Measurements from ENCODE around the gene PHACTR4. TPM values are rescaled to one million over a fixed set of nuclear protein-coding genes. Genes with fewer than 3 reads are reported as not detected.

The PHACTR4 gene
- total and polyA plus RNA-seq, 9 of the 15 experiments (the other 6 are each of a cell fraction or from before 2014, with no cell fraction given): 6.4 to 43.6 (median 14.2) TPM

DNA sequence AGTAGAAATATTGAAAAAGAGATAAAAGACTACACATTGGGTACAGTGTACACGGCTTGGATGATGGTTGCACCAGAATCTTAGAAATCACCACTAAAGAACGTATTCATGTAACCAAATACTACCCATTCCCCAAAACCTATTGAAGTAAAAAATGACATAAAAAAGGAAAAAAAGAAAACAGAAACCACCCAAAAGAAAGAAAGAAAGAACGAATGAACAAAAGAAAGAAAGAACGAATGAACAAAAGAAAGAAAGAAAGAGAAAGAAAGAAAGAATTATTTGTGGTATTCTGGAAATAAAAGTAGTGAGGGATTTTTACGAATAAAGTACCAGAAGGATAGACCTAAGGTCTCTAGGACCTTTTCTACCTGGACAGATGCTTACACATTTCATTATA lies 42.1 kb downstream of the PHACTR4 start (continued):
- TF ChIP-seq HDAC1 (IDR thresholded peaks at IDR 0.05): 0 out of 4 replicates have a peak, but pooled peaks of 1 of the 2 experiments have one; percentile 20
- TF ChIP-seq ZNF512 (tag; IDR thresholded peaks at IDR 0.05): peak; percentile 81

- H3K36me3 ChIP-seq (ENCODE audit: control insufficient read depth, insufficient read depth, low read length): peaks cover 11% of the 10 kb centered on the region; the same call in 1 of the 3 replicates
- H3K79me2 ChIP-seq (ENCODE audit: control insufficient read depth, insufficient read depth, low read length): peaks cover 37% of the 10 kb centered on the region
- DNase-seq (ENCODE audit: extremely low read depth in 1 of 4, low spot score in 3 of 4) (peak in 3 of 4 experiments; percentile 29 to 77 (median 60)), ATAC-seq (peak; percentile 88), FAIRE-seq (peak; percentile 80)
- no peak overlapping the region for H3K4me3 ChIP-seq
- H3K4me2 ChIP-seq (ENCODE audit: insufficient read depth, low read length): no peak overlapping the region
- no peaks in the 10 kb centered on the region for H3K9me1 ChIP-seq (ENCODE audit: control insufficient read depth, insufficient read depth, low read length)
- WGBS (ENCODE audit: insufficient coverage, low coverage, missing lambda C conversion rate): 19% methylated on average over 3 of the region's 3 CpGs
- H3K9ac ChIP-seq (ENCODE audit: insufficient read depth in 1 of 2, low read depth in 2 of 2, low read length in 2 of 2): peak overlapping the region in 1 of 2 experiments; percentile 22; a peak in 1 of 4 replicates
- H3K4me1 ChIP-seq (replicated peaks in 1 of 2; ENCODE audit: control insufficient read depth in 2 of 2, insufficient read depth in 2 of 2, low read length in 2 of 2): peaks cover 12 to 44% of the 10 kb centered on the region in 2 experiments
- no TSS peak for BruUV-seq (replicated peaks)
- no peaks in the 10 kb centered on the region for H3K27me3 ChIP-seq (ENCODE audit: control insufficient read depth in 2 of 2, insufficient read depth in 2 of 2, low read length in 2 of 2)
- ChIA-PET POLR2A (interaction anchor here (0.5 to 3.1 kb wide), 15 partner anchors 9 to 649 kb away, joined by 3 to 26 read pairs (median 4); partner anchors contain the start of genes RCC1 and RNU11), CTCF (ENCODE audit: low intra/inter-chr PET ratio) (interaction anchor here (3.3 kb wide), 1 partner anchor 190 kb away, joined by 9 read pairs; no protein-coding TSS in a partner anchor)
- 0 out of 2 replicates have a peak, but pooled peaks cover 4% of the 10 kb centered on the region for H4K20me1 ChIP-seq (replicated peaks; ENCODE audit: control insufficient read depth, insufficient read depth, low read length)
- no peak overlapping the region for H2AFZ ChIP-seq (ENCODE audit: low read depth, low read length)
- no peaks in the 10 kb centered on the region for H3K9me3 ChIP-seq (replicated peaks; ENCODE audit: control insufficient read depth, insufficient read depth, low read depth, low read length)
- intact Hi-C loops (cut with micrococcal nuclease) (loop anchor here (2.0 to 5.0 kb wide), 2 partner anchors 165 to 464 kb away; no protein-coding TSS in a partner anchor), in situ Hi-C loops (cut with MboI) (no loop called here)
- 0 out of 3 replicates have a peak overlapping the region, but pooled peaks have one; percentile 1 for H3K27ac ChIP-seq (ENCODE audit: extremely low read depth, low read depth, low read length)
- TF ChIP-seq ZNF253 (CRISPR knock-in tag; conservative IDR thresholded peaks at IDR 0.05): no peak
- TF ChIP-seq NCOA2 (IDR thresholded peaks at IDR 0.05; ENCODE audit: partially characterized antibody in 2 of 2): no peak
- no peak for TF ChIP-seq RREB1 (CRISPR knock-in tag; IDR thresholded peaks at IDR 0.05)
- TF ChIP-seq U2AF2 (optimal IDR thresholded peaks at IDR 0.05; ENCODE audit: low read depth, low read length): no peak
- no peak for TF ChIP-seq MIER1 (IDR thresholded peaks at IDR 0.05; ENCODE audit: low read depth)
- TF ChIP-seq THRAP3 (IDR thresholded peaks at IDR 0.05; ENCODE audit: borderline replicate concordance): no peak
- TF ChIP-seq CBX8 (IDR thresholded peaks at IDR 0.05; ENCODE audit: borderline replicate concordance, extremely low read depth, low read depth, low read length, poor library complexity, severe bottlenecking): no peak
- TF ChIP-seq POLR2G (IDR thresholded peaks at IDR 0.05; ENCODE audit: low read depth, low read length): no peak
- TF ChIP-seq ILF3 (IDR thresholded peaks at IDR 0.05; ENCODE audit: borderline replicate concordance): no peak
- no peak for TF ChIP-seq ZFP30 (CRISPR knock-in tag; IDR thresholded peaks at IDR 0.05; ENCODE audit: borderline replicate concordance)
- TF ChIP-seq ATF7 (IDR thresholded peaks at IDR 0.05): 0 out of 2 replicates have a peak, but pooled peaks have one; percentile 42
Measured at GRCh38 chr1:28412731-28413130, 43.2 kb downstream of the PHACTR4 start.

Data from K562 (cell line).